ENCODE results near the gene MAPK1IP1L.

- TF ChIP-seq CTCF (conservative IDR thresholded peaks at IDR 0.05; ENCODE audit: low read depth, low read length) = no peak
- no peak for TF ChIP-seq POLR2A (IDR thresholded peaks at IDR 0.05; ENCODE audit: low read depth, low read length)
Observed at GRCh38 chr14:55073856-55074255, 22.4 kb downstream of the MAPK1IP1L start.

Data from IMR-90 (cell line).